ENCODE measurements around the gene TMEM131L.
"Not testable (repeated sequence)": the region's sequence is repeated elsewhere in the genome, so short reads cannot be mapped to it uniquely, and the experiment has no call there.

TMEM131L gene

DNA sequence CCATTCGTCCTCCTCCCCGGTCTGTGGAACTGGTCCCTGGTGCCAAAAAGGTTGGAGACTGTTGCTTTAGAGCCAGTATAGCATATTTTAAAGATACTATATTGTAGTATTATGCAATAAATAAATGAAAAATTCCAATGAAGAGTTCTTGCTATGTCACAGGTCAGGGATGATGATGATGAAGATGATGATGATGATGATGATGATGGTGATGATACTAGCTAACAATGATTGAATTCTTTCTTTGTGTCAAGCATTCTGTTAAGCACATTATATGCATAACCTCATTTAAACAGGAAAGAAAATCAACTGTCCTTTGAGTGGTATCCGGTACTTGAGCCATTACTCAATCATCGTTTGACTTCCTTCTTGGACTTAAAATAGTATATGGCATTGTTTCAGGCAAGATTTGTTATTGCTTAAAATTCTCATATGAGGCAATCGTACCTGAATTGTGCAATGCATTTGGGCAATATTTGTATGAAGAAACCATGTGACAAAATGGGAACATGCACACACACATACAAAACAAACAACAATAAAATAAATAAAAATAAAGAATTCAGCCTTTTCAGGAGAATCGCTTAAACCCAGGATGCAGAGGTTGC is 195.2 kb downstream of the TMEM131L start:
- DNase-seq (ENCODE audit: low read depth): no peak

- DNase-seq (ENCODE audit: low read depth): no peak
Measured at GRCh38 chr4:153661908-153662307, 195.7 kb downstream of the TMEM131L start.

DNA sequence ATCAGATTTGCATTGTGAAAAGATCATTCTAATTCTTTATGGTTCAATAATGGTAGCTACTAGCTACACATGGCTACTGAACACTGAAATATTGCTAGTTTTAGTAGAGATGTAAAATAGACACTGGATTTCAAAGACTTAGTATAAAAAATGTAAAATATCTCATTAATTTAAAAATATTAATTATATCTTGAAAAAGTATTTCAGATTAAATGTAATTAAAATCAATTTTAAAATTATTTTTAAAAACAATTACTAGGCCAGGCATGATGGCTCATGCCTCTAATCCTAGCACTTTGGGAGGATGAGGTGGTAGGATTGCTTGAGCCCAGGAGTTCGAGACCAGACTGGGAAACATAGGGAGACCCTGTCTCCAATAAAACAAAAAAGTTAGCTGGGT is 197.5 kb downstream of the TMEM131L start:
- no peak for DNase-seq (ENCODE audit: low read depth)

DNA sequence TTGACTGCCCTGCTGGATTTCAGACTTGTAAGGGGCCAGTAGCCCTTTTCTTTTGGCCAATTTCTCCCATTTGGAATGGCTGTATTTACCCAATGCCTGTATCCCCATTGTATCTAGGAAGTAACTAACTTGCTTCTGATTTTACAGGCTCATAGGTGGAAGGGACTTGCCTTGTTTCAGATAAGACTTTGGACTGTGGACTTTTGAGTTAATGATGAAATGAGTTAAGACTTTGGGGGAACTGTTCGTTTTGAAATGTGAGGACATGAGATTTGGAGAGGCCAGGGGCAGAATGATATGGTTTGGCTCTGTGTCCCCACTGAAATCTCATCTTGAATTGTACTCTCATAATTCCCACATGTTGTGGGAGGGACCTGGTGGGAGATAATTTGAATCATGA is 200.3 kb downstream of the TMEM131L start:
- not testable (repeated sequence) for DNase-seq (ENCODE audit: low read depth)

- no peak for DNase-seq (ENCODE audit: low read depth)
Measured at GRCh38 chr4:153668647-153669046, 202.5 kb downstream of the TMEM131L start.

DNA sequence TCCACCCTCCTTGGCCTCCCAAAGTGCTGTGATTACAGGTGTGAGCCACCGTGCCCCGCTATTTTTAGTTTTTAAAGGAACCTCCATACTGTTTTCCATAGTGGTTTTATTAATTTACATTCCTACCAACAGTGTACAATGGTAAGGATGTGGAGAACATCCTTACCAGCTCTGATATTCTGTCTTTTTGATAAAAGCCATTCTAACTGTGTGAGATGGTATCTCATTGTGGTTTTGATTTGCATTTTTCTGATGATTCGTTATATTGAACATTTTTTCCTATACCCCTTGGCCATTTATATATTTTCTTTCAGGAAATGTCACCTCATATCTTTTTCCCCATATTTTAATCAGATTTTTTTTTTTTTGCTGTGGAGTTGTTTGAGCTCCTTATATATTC is 203.7 kb downstream of the TMEM131L start:
- DNase-seq (ENCODE audit: low read depth): no peak

- DNase-seq (ENCODE audit: low read depth): peak; percentile 51
Measured at GRCh38 chr4:153676486-153676885, 210.3 kb downstream of the TMEM131L start.

DNA sequence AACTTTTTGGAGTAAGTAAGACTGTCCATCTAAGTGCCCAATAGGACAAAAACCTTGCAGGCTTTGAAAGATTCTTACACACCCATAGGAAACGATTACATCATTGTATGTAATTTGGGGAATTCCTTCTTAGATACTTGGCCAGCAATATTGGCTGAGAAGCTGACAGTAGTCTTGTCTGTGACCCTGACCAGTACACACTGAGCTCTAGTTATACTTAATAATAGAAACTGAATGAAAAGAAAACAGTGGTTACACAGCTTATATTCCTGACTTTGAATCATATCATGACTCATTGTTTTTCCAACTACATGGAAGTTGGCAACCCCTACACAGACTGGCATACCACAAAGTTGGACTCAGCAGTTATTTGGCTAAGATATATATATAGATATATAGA is 210.8 kb downstream of the TMEM131L start:
- peak; percentile 84 for DNase-seq (ENCODE audit: low read depth)

GRCh38 chr4:153679486-153679885 is 213.3 kb downstream of the TMEM131L start:
- no peak for DNase-seq (ENCODE audit: low read depth)

DNA sequence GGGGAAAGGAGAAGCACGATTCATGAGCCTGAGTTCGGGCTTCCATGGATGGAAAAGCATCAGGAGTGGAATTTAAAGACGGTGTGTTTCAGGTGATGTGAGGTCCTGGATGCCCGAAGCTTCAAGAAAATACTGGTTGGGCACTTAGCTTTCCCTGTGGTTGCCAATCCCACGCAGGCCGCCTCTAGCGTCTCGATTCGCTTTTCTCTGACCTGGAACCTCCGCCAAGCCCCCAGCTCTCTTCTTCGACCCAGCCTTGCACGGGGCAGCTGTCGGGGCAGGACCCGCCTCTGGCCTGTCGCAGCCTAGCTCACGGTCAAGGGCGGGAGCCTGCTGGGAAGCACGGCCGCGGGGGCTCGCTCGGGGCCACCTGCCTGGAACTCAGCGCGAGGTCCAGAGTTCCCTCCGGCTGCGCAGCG is 217.6 kb downstream of the TMEM131L start:
- DNase-seq (ENCODE audit: low read depth): no peak

- DNase-seq (ENCODE audit: low read depth): peak; percentile 5
Measured at GRCh38 chr4:153684182-153684970, 218.2 kb downstream of the TMEM131L start, which contains the start of gene TLR2. Gene TLR2, plus strand, starts transcription at chr4:153684280. Its CDS starts 18,628 bp downstream, at chr4:153702908.

GRCh38 chr4:153684971-153685371 is 218.8 kb downstream of the TMEM131L start:
- peak; percentile 7 for DNase-seq (ENCODE audit: low read depth)

All from EH (cell line).